HG02970 (cell line): ENCODE results near the gene GPRIN1.
"Not testable (repeated sequence)": the region's sequence is repeated elsewhere in the genome, so short reads cannot be mapped to it uniquely, and the experiment has no call there.

ENCODE experiments used
- ATAC-seq: cut with Tn5 transposase; IDR thresholded peaks from one replicate; pipeline ENCODE4 v1.9.1; 2021; ENCODE audit warnings: mild to moderate bottlenecking, moderate library complexity, moderate number of reproducible peaks; ENCODE audit not compliant: unreplicated experiment, low FRiP score

GPRIN1 gene

GRCh38 chr5:176575488-176576422 is 34.2 kb downstream of the GPRIN1 start:
- ATAC-seq, result no peak

GRCh38 chr5:176575066-176575465 is 34.9 kb downstream of the GPRIN1 start:
- ATAC-seq, result no peak

GRCh38 chr5:176574297-176574591 is 35.7 kb downstream of the GPRIN1 start:
- ATAC-seq, result no peak

- no peak for ATAC-seq
Measured at GRCh38 chr5:176573564-176574296, 36.2 kb downstream of the GPRIN1 start.

- ATAC-seq, result no peak
Measured at GRCh38 chr5:176570044-176570443, 39.9 kb downstream of the GPRIN1 start.

GRCh38 chr5:176568657-176569056 is 41.3 kb downstream of the GPRIN1 start:
- ATAC-seq, result no peak

- ATAC-seq, result no peak
Measured at GRCh38 chr5:176565760-176566288, 44.1 kb downstream of the GPRIN1 start.

- no peak for ATAC-seq
Measured at GRCh38 chr5:176564002-176564401, 46.0 kb downstream of the GPRIN1 start.

- no peak for ATAC-seq
Measured at GRCh38 chr5:176562189-176562588, 47.8 kb downstream of the GPRIN1 start.

- no peak for ATAC-seq
Measured at GRCh38 chr5:176561259-176561658, 48.7 kb downstream of the GPRIN1 start.

GRCh38 chr5:176560364-176560763 is 49.6 kb downstream of the GPRIN1 start:
- ATAC-seq, result no peak

- ATAC-seq, result no peak
Measured at GRCh38 chr5:176559683-176560082, 50.3 kb downstream of the GPRIN1 start.

- ATAC-seq, result no peak
Measured at GRCh38 chr5:176557846-176558245, 52.1 kb downstream of the GPRIN1 start.

GRCh38 chr5:176553260-176554085 is 56.5 kb downstream of the GPRIN1 start:
- ATAC-seq, result no peak

GRCh38 chr5:176552332-176552869 is 57.6 kb downstream of the GPRIN1 start:
- no peak for ATAC-seq

GRCh38 chr5:176550937-176551336 is 59.0 kb downstream of the GPRIN1 start:
- not testable (repeated sequence) for ATAC-seq

GRCh38 chr5:176550275-176550831 is 59.6 kb downstream of the GPRIN1 start:
- ATAC-seq, result no peak

- ATAC-seq, result no peak
Measured at GRCh38 chr5:176549871-176550270, 60.1 kb downstream of the GPRIN1 start.

- ATAC-seq, result no peak
Measured at GRCh38 chr5:176548967-176549444, 61.0 kb downstream of the GPRIN1 start, which contains the start of gene CDHR2. Gene CDHR2 (plus strand): TSS chr5:176549342. CDS start chr5:176565353, 16,011 bp downstream.

GRCh38 chr5:176547802-176548201 is 62.2 kb downstream of the GPRIN1 start:
- ATAC-seq, result no peak
